ENCODE data around the gene POLE4. TPM values are rescaled to one million over a fixed set of nuclear protein-coding genes. Genes with fewer than 3 reads are reported as not detected.

Gene POLE4
- total RNA-seq, 1 donor from 2014 or later = 36.6 TPM

DNA sequence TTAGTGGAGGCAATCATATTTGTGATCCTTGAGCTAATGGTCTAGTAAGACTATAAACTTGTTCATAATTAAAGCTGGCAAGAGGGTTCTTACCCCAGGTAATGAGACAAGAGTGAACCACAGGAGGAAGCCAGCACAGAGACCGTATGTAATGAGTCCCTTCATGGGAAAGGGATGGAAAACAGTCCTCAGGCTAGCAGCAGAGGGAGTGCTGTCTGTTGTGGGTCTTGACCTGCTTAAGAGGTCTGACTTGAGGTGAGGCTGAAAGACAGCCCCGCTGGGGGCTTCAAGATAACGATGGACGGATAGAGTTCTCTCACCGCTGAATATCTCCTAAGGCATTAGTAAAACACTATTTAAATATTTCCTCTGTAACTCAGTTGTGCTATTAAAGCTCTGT lies 16.2 kb upstream of the POLE4 start:
- Histone ChIP-seq H3K36me3 (no peaks in the 10 kb centered on the region), H3K27me3 (ENCODE audit: low read depth) (peaks cover 4% of the 10 kb centered on the region), H3K4me3 (no peak overlapping the region), H3K9me3 (replicated peaks) (no peaks in the 10 kb centered on the region), H3K4me1 (no peaks in the 10 kb centered on the region), H3K27ac (replicated peaks) (no peak overlapping the region)
- TF ChIP-seq, protein P1, sequence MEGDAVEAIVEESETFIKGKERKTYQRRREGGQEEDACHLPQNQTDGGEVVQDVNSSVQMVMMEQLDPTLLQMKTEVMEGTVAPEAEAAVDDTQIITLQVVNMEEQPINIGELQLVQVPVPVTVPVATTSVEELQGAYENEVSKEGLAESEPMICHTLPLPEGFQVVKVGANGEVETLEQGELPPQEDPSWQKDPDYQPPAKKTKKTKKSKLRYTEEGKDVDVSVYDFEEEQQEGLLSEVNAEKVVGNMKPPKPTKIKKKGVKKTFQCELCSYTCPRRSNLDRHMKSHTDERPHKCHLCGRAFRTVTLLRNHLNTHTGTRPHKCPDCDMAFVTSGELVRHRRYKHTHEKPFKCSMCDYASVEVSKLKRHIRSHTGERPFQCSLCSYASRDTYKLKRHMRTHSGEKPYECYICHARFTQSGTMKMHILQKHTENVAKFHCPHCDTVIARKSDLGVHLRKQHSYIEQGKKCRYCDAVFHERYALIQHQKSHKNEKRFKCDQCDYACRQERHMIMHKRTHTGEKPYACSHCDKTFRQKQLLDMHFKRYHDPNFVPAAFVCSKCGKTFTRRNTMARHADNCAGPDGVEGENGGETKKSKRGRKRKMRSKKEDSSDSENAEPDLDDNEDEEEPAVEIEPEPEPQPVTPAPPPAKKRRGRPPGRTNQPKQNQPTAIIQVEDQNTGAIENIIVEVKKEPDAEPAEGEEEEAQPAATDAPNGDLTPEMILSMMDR (IDR thresholded peaks at IDR 0.05; ENCODE audit: borderline replicate concordance) = no peak
- intact Hi-C loops (cut with micrococcal nuclease) = no loop called here
- no peak for DNase-seq

DNA sequence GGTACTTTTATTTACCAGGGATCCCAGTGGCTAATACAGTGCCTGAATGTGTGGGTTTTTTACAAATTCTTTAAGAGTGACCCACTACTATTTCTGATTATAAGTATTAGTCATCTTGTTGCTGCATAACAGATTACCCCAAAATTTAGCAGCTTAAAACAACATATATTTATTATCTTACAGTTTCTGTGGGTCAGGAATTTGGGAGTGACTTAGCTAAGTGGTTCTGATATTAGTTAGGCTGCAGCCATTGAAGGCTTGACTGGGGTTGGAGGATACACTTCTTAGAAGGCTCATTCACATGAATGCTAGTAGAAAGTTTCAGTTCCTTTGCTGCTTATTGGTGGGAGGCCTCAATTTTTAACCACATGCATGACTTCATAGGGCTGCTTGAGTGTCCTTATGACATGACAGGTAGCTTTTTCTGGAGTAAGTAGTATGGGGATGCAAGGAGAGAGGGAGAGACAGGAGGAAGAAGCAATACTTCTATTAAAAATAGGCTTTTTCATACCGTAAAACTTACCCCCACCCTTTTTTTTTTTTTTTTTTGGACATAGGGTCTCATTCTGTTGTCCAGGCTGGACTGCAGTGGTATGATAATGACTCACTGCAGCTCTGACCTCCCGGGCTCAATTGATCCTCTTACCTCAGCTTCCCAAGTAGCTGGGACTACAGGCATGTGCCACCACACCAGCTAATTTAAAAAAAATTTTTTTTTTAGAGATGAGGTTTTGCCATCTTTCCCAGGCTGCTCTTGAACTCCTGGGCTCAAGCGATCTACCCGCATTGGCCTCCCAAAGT lies 13.3 kb upstream of the POLE4 start:
- no peak overlapping the region for H3K4me3 ChIP-seq
- intact Hi-C loops (cut with micrococcal nuclease) = no loop called here
- no peak overlapping the region for H3K27ac ChIP-seq (replicated peaks)
- H3K4me1 ChIP-seq = no peaks in the 10 kb centered on the region
- H3K9me3 ChIP-seq (replicated peaks) = peaks cover 8% of the 10 kb centered on the region
- DNase-seq = no peak
- H3K36me3 ChIP-seq = no peaks in the 10 kb centered on the region
- H3K27me3 ChIP-seq (ENCODE audit: low read depth) = peaks cover 12% of the 10 kb centered on the region
- TF ChIP-seq, protein P1 (IDR thresholded peaks at IDR 0.05; ENCODE audit: borderline replicate concordance) = no peak

DNA sequence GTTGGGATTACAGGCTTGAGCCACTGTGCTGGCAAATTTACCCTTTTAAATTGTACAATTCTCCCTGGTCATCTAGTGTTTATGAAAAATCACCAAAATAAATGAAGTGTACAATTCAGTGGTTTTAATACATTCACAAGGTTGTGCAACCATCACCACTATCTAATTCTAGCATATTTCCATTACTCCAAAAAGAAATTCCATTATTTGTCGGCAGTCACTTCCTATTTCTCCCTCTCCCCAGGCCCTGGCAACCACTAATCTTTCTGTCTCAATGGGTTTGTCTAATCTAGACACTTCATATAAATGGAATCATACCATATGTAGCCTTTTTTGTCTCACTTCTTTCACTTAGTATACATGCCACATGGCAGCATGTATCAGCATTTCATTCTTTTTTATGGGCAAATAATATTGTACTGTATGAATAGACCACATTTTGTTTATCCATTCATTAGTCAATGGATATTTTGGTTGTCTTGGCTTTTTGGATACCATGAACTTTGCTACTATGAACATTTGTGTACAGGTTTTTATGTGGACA lies 12.6 kb upstream of the POLE4 start:
- no peak overlapping the region for H3K27ac ChIP-seq (replicated peaks)
- H3K9me3 ChIP-seq (replicated peaks) = peaks cover 9% of the 10 kb centered on the region
- no peak overlapping the region for H3K4me3 ChIP-seq
- H3K27me3 ChIP-seq (ENCODE audit: low read depth) = peaks cover 12% of the 10 kb centered on the region
- no peaks in the 10 kb centered on the region for H3K36me3 ChIP-seq
- no peaks in the 10 kb centered on the region for H3K4me1 ChIP-seq
- intact Hi-C loops (cut with micrococcal nuclease) = no loop called here
- TF ChIP-seq, protein P1 (IDR thresholded peaks at IDR 0.05; ENCODE audit: borderline replicate concordance) = no peak
- no peak for DNase-seq

DNA sequence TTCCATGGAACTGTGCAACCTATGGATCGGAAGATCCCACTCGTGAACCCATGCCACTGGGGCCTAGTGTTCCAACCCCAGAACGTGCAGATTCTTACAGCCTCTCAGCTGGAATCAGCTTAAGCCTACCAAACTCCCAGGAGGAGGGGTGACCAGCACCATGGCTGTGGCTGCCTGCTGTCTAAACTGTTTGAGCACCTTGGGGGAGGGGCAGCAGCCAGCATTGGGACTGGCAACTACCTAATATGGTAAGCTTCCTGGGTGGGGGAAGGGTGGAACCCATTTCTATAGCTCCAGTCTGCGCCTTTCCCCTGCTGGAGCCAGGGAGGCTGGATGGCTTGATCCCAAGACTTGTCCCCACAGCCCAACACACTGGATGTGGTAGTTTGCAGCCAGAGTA lies 10.7 kb upstream of the POLE4 start:
- Histone ChIP-seq H3K27me3 (ENCODE audit: low read depth) (peaks cover 12% of the 10 kb centered on the region), H3K9me3 (replicated peaks) (peaks cover 27% of the 10 kb centered on the region), H3K36me3 (no peaks in the 10 kb centered on the region), H3K4me3 (no peak overlapping the region), H3K27ac (replicated peaks) (no peak overlapping the region), H3K4me1 (no peaks in the 10 kb centered on the region)
- TF ChIP-seq, protein P1 (IDR thresholded peaks at IDR 0.05; ENCODE audit: borderline replicate concordance) = no peak
- intact Hi-C loops (cut with micrococcal nuclease) = no loop called here
- no peak for DNase-seq

DNA sequence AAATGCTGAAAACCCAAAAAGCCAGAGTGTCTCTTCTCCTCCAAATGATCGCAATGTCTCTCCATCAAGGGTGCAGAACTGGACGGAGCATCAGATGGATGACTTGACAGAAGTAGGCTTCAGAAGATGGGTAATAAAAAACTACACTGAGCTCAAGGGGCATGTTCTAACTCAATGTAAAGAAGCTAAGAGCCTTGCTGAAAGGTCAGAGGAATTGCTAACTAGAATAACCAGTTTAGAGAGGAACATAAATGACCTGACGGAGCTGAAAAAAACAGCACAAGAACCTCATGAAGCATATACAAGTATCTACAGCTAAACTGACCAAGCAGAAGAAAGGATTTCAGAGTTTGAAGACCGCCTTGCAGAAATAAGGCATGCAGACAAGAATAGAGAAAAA lies 9.7 kb upstream of the POLE4 start:
- Histone ChIP-seq H3K4me3 (no peak overlapping the region), H3K27ac (replicated peaks) (no peak overlapping the region), H3K36me3 (no peaks in the 10 kb centered on the region), H3K4me1 (no peaks in the 10 kb centered on the region), H3K27me3 (ENCODE audit: low read depth) (peaks cover 12% of the 10 kb centered on the region), H3K9me3 (replicated peaks) (peaks cover 36% of the 10 kb centered on the region)
- intact Hi-C loops (cut with micrococcal nuclease) = no loop called here
- TF ChIP-seq, protein P1 (IDR thresholded peaks at IDR 0.05; ENCODE audit: borderline replicate concordance) = no peak
- DNase-seq = no peak
